ENCODE data around the gene ANKK1. TPM values are rescaled to one million over a fixed set of nuclear protein-coding genes. Genes with fewer than 3 reads are reported as not detected.

ANKK1 gene
- total and polyA plus RNA-seq, 2 experiments from 2014 or later, result 0.13 to 0.43 TPM

DNA sequence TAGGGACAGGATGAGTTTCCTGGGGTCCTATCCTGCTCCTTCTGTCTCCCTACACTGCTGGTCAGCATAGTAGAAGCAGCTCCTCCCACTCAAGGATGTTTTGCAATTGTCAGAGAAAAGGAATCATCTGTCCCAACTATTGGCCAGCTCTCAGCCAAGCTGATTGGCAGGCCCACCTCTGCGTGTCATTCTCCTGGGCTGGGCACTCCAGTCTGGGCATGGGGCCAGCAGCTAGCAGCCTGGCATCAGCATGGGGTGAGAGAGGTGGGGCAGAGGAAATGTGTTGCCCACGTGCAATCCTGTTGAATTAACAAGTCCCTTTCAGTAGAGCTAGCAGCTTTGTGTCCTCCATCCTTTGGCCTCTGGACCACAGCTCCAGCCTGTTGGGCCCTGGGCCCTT lies 14.1 kb downstream of the ANKK1 start:
- no peaks in the 10 kb centered on the region for H3K79me2 ChIP-seq
- H3K4me2 ChIP-seq, result no peak overlapping the region
- H2AFZ ChIP-seq, result no peak overlapping the region
- DNase-seq (ENCODE audit: low spot score), result peak; percentile 28
- H3K36me3 ChIP-seq (replicated peaks; ENCODE audit: insufficient read depth, low read depth), result no peaks in the 10 kb centered on the region
- no peaks in the 10 kb centered on the region for H4K20me1 ChIP-seq (ENCODE audit: insufficient read depth, poor library complexity, severe bottlenecking)
- no peak overlapping the region for H3K4me3 ChIP-seq
- H3K9me3 ChIP-seq (ENCODE audit: low read depth), result no peaks in the 10 kb centered on the region
- no peaks in the 10 kb centered on the region for H3K9me2 ChIP-seq (replicated peaks; ENCODE audit: insufficient read depth)
- no peaks in the 10 kb centered on the region for H3K4me1 ChIP-seq (ENCODE audit: insufficient read depth)
- no peak overlapping the region for H3K27ac ChIP-seq
- TF ChIP-seq, protein P1, sequence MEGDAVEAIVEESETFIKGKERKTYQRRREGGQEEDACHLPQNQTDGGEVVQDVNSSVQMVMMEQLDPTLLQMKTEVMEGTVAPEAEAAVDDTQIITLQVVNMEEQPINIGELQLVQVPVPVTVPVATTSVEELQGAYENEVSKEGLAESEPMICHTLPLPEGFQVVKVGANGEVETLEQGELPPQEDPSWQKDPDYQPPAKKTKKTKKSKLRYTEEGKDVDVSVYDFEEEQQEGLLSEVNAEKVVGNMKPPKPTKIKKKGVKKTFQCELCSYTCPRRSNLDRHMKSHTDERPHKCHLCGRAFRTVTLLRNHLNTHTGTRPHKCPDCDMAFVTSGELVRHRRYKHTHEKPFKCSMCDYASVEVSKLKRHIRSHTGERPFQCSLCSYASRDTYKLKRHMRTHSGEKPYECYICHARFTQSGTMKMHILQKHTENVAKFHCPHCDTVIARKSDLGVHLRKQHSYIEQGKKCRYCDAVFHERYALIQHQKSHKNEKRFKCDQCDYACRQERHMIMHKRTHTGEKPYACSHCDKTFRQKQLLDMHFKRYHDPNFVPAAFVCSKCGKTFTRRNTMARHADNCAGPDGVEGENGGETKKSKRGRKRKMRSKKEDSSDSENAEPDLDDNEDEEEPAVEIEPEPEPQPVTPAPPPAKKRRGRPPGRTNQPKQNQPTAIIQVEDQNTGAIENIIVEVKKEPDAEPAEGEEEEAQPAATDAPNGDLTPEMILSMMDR (IDR thresholded peaks at IDR 0.05; ENCODE audit: poor library complexity), result no peak
- TF ChIP-seq EZH2phosphoT487 (IDR thresholded peaks at IDR 0.05; ENCODE audit: low read depth, severe bottlenecking, unreplicated experiment) (no peak), EZH2 (IDR thresholded peaks at IDR 0.05; ENCODE audit: borderline replicate concordance) (no peak)
- WGBS (ENCODE audit: low lambda C conversion rate, missing lambda C conversion rate), result 79% methylated on average over 2 of the region's 2 CpGs
- peaks cover 5% of the 10 kb centered on the region for H3K27me3 ChIP-seq

DNA sequence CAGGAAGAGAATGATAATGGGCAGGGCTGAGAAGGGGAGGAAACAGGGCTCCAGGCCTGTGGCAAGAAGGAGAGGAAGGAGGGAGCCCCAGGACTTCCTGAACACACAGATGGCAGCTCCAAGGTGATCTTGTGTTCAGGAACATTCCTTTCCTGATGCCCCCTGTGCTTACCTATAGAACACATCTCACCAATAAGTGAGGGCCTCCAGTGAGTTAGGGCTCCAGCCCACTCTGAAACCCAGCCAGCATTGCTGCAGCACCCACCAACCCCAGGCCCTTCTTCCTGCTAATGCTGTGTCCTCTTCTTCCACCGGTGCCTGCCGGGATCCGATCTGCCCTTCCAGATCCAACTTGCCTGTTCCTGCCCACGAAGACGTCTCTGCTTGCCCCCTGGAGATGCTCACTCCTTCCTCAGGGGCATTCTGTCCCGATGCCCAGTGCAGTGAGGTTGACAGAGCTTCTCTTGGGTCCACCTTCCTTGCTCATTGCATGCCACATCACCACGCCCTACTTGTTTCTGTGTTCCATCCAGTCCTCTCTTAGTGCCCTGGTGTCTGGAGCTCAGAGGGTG lies 17.4 kb downstream of the ANKK1 start:
- H3K4me2 ChIP-seq, result no peak overlapping the region
- WGBS (ENCODE audit: low lambda C conversion rate, missing lambda C conversion rate), result 90% methylated on average over 7 of the region's 7 CpGs
- no peak overlapping the region for H3K27ac ChIP-seq
- no peaks in the 10 kb centered on the region for H3K79me2 ChIP-seq
- H3K9me3 ChIP-seq (ENCODE audit: low read depth), result no peaks in the 10 kb centered on the region
- no peaks in the 10 kb centered on the region for H3K4me1 ChIP-seq (ENCODE audit: insufficient read depth)
- no peak for DNase-seq (ENCODE audit: low spot score)
- no peak for TF ChIP-seq EZH2 (IDR thresholded peaks at IDR 0.05; ENCODE audit: borderline replicate concordance)
- TF ChIP-seq EZH2phosphoT487 (IDR thresholded peaks at IDR 0.05; ENCODE audit: low read depth, severe bottlenecking, unreplicated experiment), result no peak
- TF ChIP-seq, protein P1 (IDR thresholded peaks at IDR 0.05; ENCODE audit: poor library complexity), result no peak
- no peak overlapping the region for H2AFZ ChIP-seq
- H4K20me1 ChIP-seq (ENCODE audit: insufficient read depth, poor library complexity, severe bottlenecking), result no peaks in the 10 kb centered on the region
- H3K27me3 ChIP-seq, result peaks cover 5% of the 10 kb centered on the region
- no peaks in the 10 kb centered on the region for H3K9me2 ChIP-seq (replicated peaks; ENCODE audit: insufficient read depth)
- H3K4me3 ChIP-seq, result no peak overlapping the region
- H3K36me3 ChIP-seq (replicated peaks; ENCODE audit: insufficient read depth, low read depth), result no peaks in the 10 kb centered on the region

DNA sequence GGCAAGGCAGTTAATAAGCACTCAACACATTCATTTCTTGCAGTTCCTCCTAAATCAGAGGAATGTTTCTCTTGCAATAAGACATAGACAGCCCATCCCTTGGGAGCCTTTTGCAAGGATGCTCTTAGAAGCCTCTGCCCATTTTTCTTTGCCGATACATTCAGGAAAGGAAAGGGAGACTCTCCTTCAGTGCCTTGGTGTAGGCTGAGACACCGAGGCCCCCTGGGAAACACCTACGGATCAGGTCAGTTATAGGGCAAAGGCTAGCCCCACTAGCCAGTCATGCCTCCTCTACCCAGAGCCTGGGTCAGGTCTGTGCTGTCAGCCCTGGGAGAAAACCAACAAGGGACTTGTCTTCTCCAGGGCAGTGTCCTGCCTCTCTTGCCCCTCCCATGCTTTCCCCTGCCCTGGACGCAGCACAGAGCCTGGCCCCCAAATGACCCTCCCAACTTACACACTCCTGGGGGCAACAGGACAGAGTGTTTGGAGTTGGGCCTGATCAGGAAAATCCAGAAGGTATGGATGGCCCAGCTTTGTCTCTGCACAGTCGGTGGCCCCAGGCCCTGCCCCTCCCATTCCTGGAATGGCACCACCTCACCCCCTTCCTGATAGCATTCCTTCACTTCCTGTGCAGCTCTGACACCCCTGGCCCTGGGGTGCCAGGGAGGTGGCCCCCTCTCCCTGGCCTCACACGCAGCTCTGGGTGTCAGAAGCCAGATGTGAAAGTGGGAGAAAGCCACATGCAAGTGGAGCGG lies 18.3 kb downstream of the ANKK1 start:
- WGBS (ENCODE audit: low lambda C conversion rate, missing lambda C conversion rate), result 87% methylated on average over 7 of the region's 7 CpGs
- Histone ChIP-seq H3K9me3 (ENCODE audit: low read depth) (no peaks in the 10 kb centered on the region), H3K9me2 (replicated peaks; ENCODE audit: insufficient read depth) (no peaks in the 10 kb centered on the region)

More for the DNA sequence above, 18.3 kb downstream of the ANKK1 start:
- no peak overlapping the region for H3K4me3 ChIP-seq
- no peak overlapping the region for H2AFZ ChIP-seq
- peaks cover 5% of the 10 kb centered on the region for H3K27me3 ChIP-seq
- no peak for DNase-seq (ENCODE audit: low spot score)
- no peaks in the 10 kb centered on the region for H4K20me1 ChIP-seq (ENCODE audit: insufficient read depth, poor library complexity, severe bottlenecking)
- TF ChIP-seq EZH2phosphoT487 (IDR thresholded peaks at IDR 0.05; ENCODE audit: low read depth, severe bottlenecking, unreplicated experiment) (no peak), EZH2 (IDR thresholded peaks at IDR 0.05; ENCODE audit: borderline replicate concordance) (no peak)
- TF ChIP-seq, protein P1 (IDR thresholded peaks at IDR 0.05; ENCODE audit: poor library complexity), result no peak
- H3K79me2 ChIP-seq, result no peaks in the 10 kb centered on the region
- no peak overlapping the region for H3K4me2 ChIP-seq
- no peaks in the 10 kb centered on the region for H3K36me3 ChIP-seq (replicated peaks; ENCODE audit: insufficient read depth, low read depth)
- H3K4me1 ChIP-seq (ENCODE audit: insufficient read depth), result no peaks in the 10 kb centered on the region
- H3K27ac ChIP-seq, result no peak overlapping the region

All from hepatocyte (in vitro differentiated cells).